Thymus (tissue), 11 donors: Measurements from ENCODE around the gene B3GALT6. TPM values are rescaled to one million over a fixed set of nuclear protein-coding genes. Genes with fewer than 3 reads are reported as not detected.

Experiments
- DNase-seq, 9 donors: peaks; one replicate each; pipeline ENCODE4 v3.0.0-alpha.2; 2013; ENCODE audit warnings: low spot score in 9 of 9, low read depth in 6 of 9, missing footprints in 1 of 9
- H3K27ac ChIP-seq, 2 donors: one replicate each; pipeline ENCODE4 v1.5.1; 2013; ENCODE audit warnings: control low read depth in 1 of 2, low read depth in 1 of 2, low read length in 1 of 2, mild to moderate bottlenecking in 1 of 2, moderate library complexity in 1 of 2
- H3K27me3 ChIP-seq, 2 donors: one replicate each; pipeline ENCODE4 v1.5.1; 2013; ENCODE audit warnings: low read length in 1 of 2; ENCODE audit not compliant: control insufficient read depth in 2 of 2, insufficient read depth in 1 of 2
- H3K36me3 ChIP-seq, 2 donors: one replicate each; pipeline ENCODE4 v1.5.1; 2013; ENCODE audit warnings: low read length in 1 of 2, mild to moderate bottlenecking in 1 of 2, moderate library complexity in 1 of 2; ENCODE audit not compliant: control insufficient read depth in 2 of 2, insufficient read depth in 2 of 2
- H3K4me1 ChIP-seq, 2 donors: one replicate each; pipeline ENCODE4 v1.5.1; 2013; ENCODE audit warnings: low read length in 2 of 2; ENCODE audit not compliant: control insufficient read depth in 2 of 2, insufficient read depth in 2 of 2
- H3K4me3 ChIP-seq, 2 donors: one replicate each; pipeline ENCODE4 v1.5.1; 2013; ENCODE audit warnings: low read length in 2 of 2, control low read depth in 1 of 2, mild to moderate bottlenecking in 1 of 2
- H3K9me3 ChIP-seq, 2 donors: one replicate each; pipeline ENCODE4 v1.5.1; 2013; ENCODE audit warnings: low read length in 1 of 2, mild to moderate bottlenecking in 1 of 2; ENCODE audit not compliant: control insufficient read depth in 2 of 2, insufficient read depth in 1 of 2
- WGBS: extraction: QIAGEN DNeasy Blood & Tissue Kit; methylation state at CpG from one replicate; pipeline ENCODE4 v1.1.7; 2013; 5-methylcytosine and 5-hydroxymethylcytosine counted together
- polyA plus RNA-seq: library from polyadenylated mRNA; stranded (reverse); fragments of 200-250 nt; gene quantifications from one replicate; pipeline ENCODE4 v1.2.3, GENCODE V29; 2013
- total RNA-seq: library from RNA; stranded (reverse); fragments of 120-200 nt; gene quantifications from one replicate; pipeline ENCODE4 v1.2.4, GENCODE V29; 2013
- donor health status: healthy.

Gene B3GALT6
- total and polyA plus RNA-seq, 2 donors: 11.8 to 16.3 TPM

DNA sequence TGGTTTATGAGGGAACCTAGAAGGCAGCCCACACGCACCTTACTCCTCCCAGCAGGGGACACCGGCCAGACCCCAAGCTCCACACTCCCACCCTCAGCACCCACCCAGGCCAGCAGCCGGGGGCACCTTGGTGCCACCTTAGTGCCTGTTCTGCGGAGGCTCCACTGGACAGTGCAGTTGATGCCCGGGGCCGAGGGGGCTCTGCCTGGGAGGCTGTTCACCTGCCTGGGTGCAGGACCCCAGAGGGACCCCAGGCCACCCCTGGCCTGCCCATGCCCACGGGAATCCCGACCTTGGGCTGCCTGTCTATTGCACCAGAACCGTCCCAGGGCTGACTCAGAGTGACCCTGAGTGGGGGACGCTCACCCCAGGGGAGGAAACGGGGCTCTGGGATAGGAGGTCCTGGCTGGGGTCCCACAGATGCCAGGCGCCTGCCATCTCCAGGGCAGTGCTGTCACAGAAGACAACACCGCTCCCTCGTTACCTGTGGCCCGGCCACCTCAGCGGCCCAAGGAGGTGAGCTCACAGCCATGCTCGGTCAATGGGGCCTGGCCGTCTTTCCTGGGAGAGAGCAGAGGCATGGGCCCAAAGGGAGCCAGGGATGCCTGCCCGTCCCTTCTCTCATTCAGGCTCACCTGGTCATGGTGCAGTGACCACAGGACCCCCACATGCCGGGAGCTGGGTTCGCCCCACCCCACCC, 48.9 kb downstream of the B3GALT6 start:
- Histone ChIP-seq H3K4me1 (no peaks in the 10 kb centered on the region), H3K36me3 (no peaks in the 10 kb centered on the region), H3K27ac (no peak overlapping the region), H3K27me3 (peaks cover 0 to 7% of the 10 kb centered on the region in 2 donors), H3K4me3 (no peak overlapping the region), H3K9me3 (no peaks in the 10 kb centered on the region)
- no peak for DNase-seq
- 97% methylated on average over 21 of the region's 21 CpGs for WGBS

DNA sequence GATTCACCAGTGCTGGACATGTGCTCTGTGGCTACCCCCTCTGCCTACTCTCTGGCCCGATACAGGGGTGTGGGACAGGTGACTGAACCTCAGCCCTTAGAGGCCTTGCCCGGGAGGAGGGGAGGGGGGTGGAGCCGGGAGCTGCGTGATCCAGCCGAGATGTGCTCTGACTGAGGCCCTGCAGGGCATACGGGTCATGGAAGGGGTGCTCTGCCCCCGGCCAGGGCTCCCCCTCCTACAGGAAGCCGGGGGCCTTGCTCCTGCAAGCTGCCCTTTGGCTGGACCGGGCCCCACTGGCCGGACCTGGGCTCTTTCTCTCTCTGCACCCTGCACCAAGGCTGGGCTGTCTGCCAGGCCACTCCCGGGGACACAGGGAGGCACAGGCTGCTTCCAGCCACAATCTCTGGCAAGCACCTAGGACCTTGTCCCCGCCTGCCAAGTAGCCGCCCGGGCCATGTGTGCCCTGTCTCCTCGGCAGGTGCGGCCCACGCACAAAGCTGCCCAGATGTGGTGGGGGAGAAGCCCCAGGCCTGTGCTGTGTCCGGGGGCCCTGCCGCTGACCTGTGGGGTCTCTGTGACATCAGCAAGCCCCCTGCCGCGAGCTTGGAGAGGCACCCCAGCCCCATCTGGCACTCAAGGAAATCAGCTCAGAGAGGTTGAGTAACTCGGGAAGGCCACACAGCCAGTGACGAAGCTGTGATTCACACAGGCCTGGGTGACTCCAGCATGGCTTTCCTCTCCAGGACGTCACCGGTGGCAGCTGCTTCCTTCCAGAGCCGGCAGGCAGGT, 49.7 kb downstream of the B3GALT6 start:
- no peak for DNase-seq
- WGBS: 84% methylated on average over 26 of the region's 26 CpGs
- no peaks in the 10 kb centered on the region for H3K9me3 ChIP-seq
- no peak overlapping the region for H3K27ac ChIP-seq
- peaks cover 0 to 12% of the 10 kb centered on the region in 2 donors for H3K27me3 ChIP-seq
- H3K36me3 ChIP-seq: no peaks in the 10 kb centered on the region
- H3K4me3 ChIP-seq: no peak overlapping the region
- no peaks in the 10 kb centered on the region for H3K4me1 ChIP-seq

DNA sequence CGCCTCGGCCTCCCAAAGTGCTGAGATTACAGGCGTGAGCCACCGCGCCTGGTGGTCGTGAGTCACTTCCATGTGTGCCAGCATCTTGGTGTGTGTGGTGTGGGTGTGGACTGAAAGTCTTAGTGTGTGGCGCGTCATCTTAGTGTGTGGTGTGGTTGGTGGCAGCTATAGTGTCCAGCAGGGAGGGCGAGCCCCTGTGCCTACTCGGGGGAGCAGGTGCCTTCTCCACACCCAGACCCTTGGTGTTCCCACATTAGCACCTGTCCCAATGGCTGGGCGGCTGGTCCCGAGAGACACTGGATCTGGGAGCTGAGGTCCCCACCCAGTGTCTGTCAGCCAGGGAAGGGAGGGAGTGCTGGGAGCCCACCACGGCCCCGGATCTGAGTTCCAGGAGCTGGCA, 51.0 kb downstream of the B3GALT6 start:
- Histone ChIP-seq H3K4me1 (no peaks in the 10 kb centered on the region), H3K4me3 (no peak overlapping the region), H3K9me3 (no peaks in the 10 kb centered on the region), H3K27ac (no peak overlapping the region), H3K36me3 (no peaks in the 10 kb centered on the region), H3K27me3 (peaks cover 0 to 18% of the 10 kb centered on the region in 2 donors)
- no peak for DNase-seq
- WGBS: 93% methylated on average over 14 of the region's 14 CpGs

DNA sequence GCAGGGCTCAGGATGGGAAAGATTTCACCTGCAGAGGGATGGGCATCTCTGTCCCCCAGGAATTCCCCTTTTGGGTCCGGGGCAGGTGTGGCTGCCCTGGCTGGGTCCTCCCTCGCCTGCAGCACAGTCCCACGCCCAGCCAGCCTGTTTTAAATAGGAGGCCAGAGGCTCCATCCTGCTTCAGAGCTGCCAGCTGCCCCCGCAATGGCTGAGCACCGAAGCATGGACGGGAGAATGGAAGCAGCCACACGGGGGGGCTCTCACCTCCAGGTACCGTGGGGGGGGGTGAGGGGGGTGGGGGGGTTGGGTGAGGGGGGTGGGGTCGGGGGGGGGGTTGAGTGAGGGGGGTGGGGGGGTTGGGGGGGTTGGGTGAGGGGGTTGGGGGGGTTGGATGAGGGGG, 51.8 kb downstream of the B3GALT6 start:
- H3K4me3 ChIP-seq: no peak overlapping the region
- no peaks in the 10 kb centered on the region for H3K4me1 ChIP-seq
- no peak for DNase-seq
- peaks cover 0 to 18% of the 10 kb centered on the region in 2 donors for H3K27me3 ChIP-seq
- WGBS: 25% methylated on average over 8 of the region's 9 CpGs
- no peaks in the 10 kb centered on the region for H3K9me3 ChIP-seq
- H3K27ac ChIP-seq: no peak overlapping the region
- H3K36me3 ChIP-seq: no peaks in the 10 kb centered on the region

Other genes with a start within 250 kb of the B3GALT6 start
- gene HES4, start 232.1 kb upstream of the B3GALT6 start, total RNA-seq: 61.3 TPM
- 15.5 TPM for gene HES4, start 232.1 kb upstream of the B3GALT6 start, polyA plus RNA-seq
- 338 TPM for gene ISG15, start 218.7 kb upstream of the B3GALT6 start, total RNA-seq
- gene ISG15, start 218.7 kb upstream of the B3GALT6 start, polyA plus RNA-seq: 285 TPM
- gene AGRN, start 212.1 kb upstream of the B3GALT6 start, total RNA-seq: 6.2 TPM
- gene AGRN, start 212.1 kb upstream of the B3GALT6 start, polyA plus RNA-seq: 19.2 TPM
- 0.05 TPM for gene RNF223, start 157.9 kb upstream of the B3GALT6 start, total RNA-seq
- gene RNF223, start 157.9 kb upstream of the B3GALT6 start, polyA plus RNA-seq: 0.37 TPM
- gene C1orf159, start 116.1 kb upstream of the B3GALT6 start, total RNA-seq: 5.0 TPM
- gene C1orf159, start 116.1 kb upstream of the B3GALT6 start, polyA plus RNA-seq: 17.8 TPM
- gene TTLL10, start 58.4 kb upstream of the B3GALT6 start, total RNA-seq: 0.14 TPM
- 0.27 TPM for gene TTLL10, start 58.4 kb upstream of the B3GALT6 start, polyA plus RNA-seq
- 4.2 TPM for gene TNFRSF18, start 25.6 kb upstream of the B3GALT6 start, total RNA-seq
- gene TNFRSF18, start 25.6 kb upstream of the B3GALT6 start, polyA plus RNA-seq: 29.9 TPM
- 12.7 TPM for gene TNFRSF4, start 18.1 kb upstream of the B3GALT6 start, total RNA-seq
- 18.8 TPM for gene TNFRSF4, start 18.1 kb upstream of the B3GALT6 start, polyA plus RNA-seq
- 37.6 TPM for gene SDF4, start 236 bp upstream of the B3GALT6 start, total RNA-seq
- 79.1 TPM for gene SDF4, start 236 bp upstream of the B3GALT6 start, polyA plus RNA-seq
- gene C1QTNF12, start 14.5 kb downstream of the B3GALT6 start, total RNA-seq: 2.1 TPM
- gene C1QTNF12, start 14.5 kb downstream of the B3GALT6 start, polyA plus RNA-seq: 3.4 TPM
- 34.7 TPM for gene UBE2J2, start 41.6 kb downstream of the B3GALT6 start, total RNA-seq
- gene UBE2J2, start 41.6 kb downstream of the B3GALT6 start, polyA plus RNA-seq: 67.1 TPM
- 1.7 TPM for gene SCNN1D, start 48.2 kb downstream of the B3GALT6 start, total RNA-seq
- 12.5 TPM for gene SCNN1D, start 48.2 kb downstream of the B3GALT6 start, polyA plus RNA-seq
- gene ACAP3, start 75.7 kb downstream of the B3GALT6 start, total RNA-seq: 15.5 TPM
- 58.8 TPM for gene ACAP3, start 75.7 kb downstream of the B3GALT6 start, polyA plus RNA-seq
- 12.5 TPM for gene PUSL1, start 76.4 kb downstream of the B3GALT6 start, total RNA-seq
- gene PUSL1, start 76.4 kb downstream of the B3GALT6 start, polyA plus RNA-seq: 10.0 TPM
- 60.8 TPM for gene INTS11, start 92.4 kb downstream of the B3GALT6 start, total RNA-seq
- gene INTS11, start 92.4 kb downstream of the B3GALT6 start, polyA plus RNA-seq: 216 TPM
- 8.5 TPM for gene CPTP, start 92.6 kb downstream of the B3GALT6 start, total RNA-seq
- gene CPTP, start 92.6 kb downstream of the B3GALT6 start, polyA plus RNA-seq: 10.3 TPM
- 0.19 TPM for gene TAS1R3, start 99.0 kb downstream of the B3GALT6 start, total RNA-seq
- gene TAS1R3, start 99.0 kb downstream of the B3GALT6 start, polyA plus RNA-seq: 0.37 TPM
- gene DVL1, start 117.2 kb downstream of the B3GALT6 start, total RNA-seq: 19.6 TPM
- 40.9 TPM for gene DVL1, start 117.2 kb downstream of the B3GALT6 start, polyA plus RNA-seq
- 2.7 TPM for gene MXRA8, start 126.3 kb downstream of the B3GALT6 start, total RNA-seq
- gene MXRA8, start 126.3 kb downstream of the B3GALT6 start, polyA plus RNA-seq: 9.6 TPM
- 96.2 TPM for gene AURKAIP1, start 143.0 kb downstream of the B3GALT6 start, total RNA-seq
- gene AURKAIP1, start 143.0 kb downstream of the B3GALT6 start, polyA plus RNA-seq: 116 TPM
- gene CCNL2, start 167.1 kb downstream of the B3GALT6 start, total RNA-seq: 73.8 TPM
- 340 TPM for gene CCNL2, start 167.1 kb downstream of the B3GALT6 start, polyA plus RNA-seq
- gene MRPL20, start 175.1 kb downstream of the B3GALT6 start, total RNA-seq: 119 TPM
- gene MRPL20, start 175.1 kb downstream of the B3GALT6 start, polyA plus RNA-seq: 140 TPM
- gene ANKRD65, start 189.0 kb downstream of the B3GALT6 start, total RNA-seq: 7.9 TPM
- gene ANKRD65, start 189.0 kb downstream of the B3GALT6 start, polyA plus RNA-seq: 16.0 TPM
- gene VWA1, start 203.5 kb downstream of the B3GALT6 start, total RNA-seq: 5.1 TPM
- gene VWA1, start 203.5 kb downstream of the B3GALT6 start, polyA plus RNA-seq: 16.8 TPM
- 0.24 TPM for gene ATAD3C, start 217.5 kb downstream of the B3GALT6 start, total RNA-seq
- gene ATAD3C, start 217.5 kb downstream of the B3GALT6 start, polyA plus RNA-seq: 2.8 TPM
- gene ATAD3B, start 239.5 kb downstream of the B3GALT6 start, total RNA-seq: 14.9 TPM
- 58.9 TPM for gene ATAD3B, start 239.5 kb downstream of the B3GALT6 start, polyA plus RNA-seq